ENCODE measurements around the gene RAB4B.
"Not testable (repeated sequence)": the region's sequence is repeated elsewhere in the genome, so short reads cannot be mapped to it uniquely, and the experiment has no call there.

Gene RAB4B

GRCh38 chr19:40777937-40778705 is at the start of gene RAB4B:
TSS of gene RAB4B (plus strand) at chr19:40778247. CDS start at chr19:40778376, 129 bp downstream.
- peak; percentile 79 for DNase-seq

GRCh38 chr19:40730065-40730464 is 48.0 kb upstream of the RAB4B start:
- DNase-seq = not testable (repeated sequence)

- not testable (repeated sequence) for DNase-seq
These were observed 45.7 kb upstream of the RAB4B start for GRCh38 chr19:40732304-40732703.

- no peak for DNase-seq
These were observed 44.9 kb upstream of the RAB4B start for GRCh38 chr19:40733149-40733548.

- DNase-seq = no peak
These were observed 42.9 kb upstream of the RAB4B start for GRCh38 chr19:40735013-40735771.

- DNase-seq = no peak
These were observed 41.4 kb upstream of the RAB4B start for GRCh38 chr19:40736661-40737060.

GRCh38 chr19:40737102-40737644 is 40.9 kb upstream of the RAB4B start:
- no peak for DNase-seq

GRCh38 chr19:40739030-40739839 is 38.8 kb upstream of the RAB4B start:
- no peak for DNase-seq

- no peak for DNase-seq
These were observed 38.0 kb upstream of the RAB4B start for GRCh38 chr19:40739871-40740703.

- DNase-seq = no peak
These were observed 37.3 kb upstream of the RAB4B start for GRCh38 chr19:40740747-40741146.

- no peak for DNase-seq
These were observed 36.3 kb upstream of the RAB4B start for GRCh38 chr19:40741527-40742390.

- DNase-seq = no peak
These were observed 35.6 kb upstream of the RAB4B start for GRCh38 chr19:40742477-40742876.

GRCh38 chr19:40742886-40743285 is 35.2 kb upstream of the RAB4B start:
- no peak for DNase-seq

- no peak for DNase-seq
These were observed 34.1 kb upstream of the RAB4B start for GRCh38 chr19:40743926-40744325.

- DNase-seq = peak; percentile 70
These were observed 33.3 kb upstream of the RAB4B start for GRCh38 chr19:40744554-40745401.

- DNase-seq = no peak
These were observed 32.7 kb upstream of the RAB4B start for GRCh38 chr19:40745402-40745780.

GRCh38 chr19:40747536-40747935 is 30.5 kb upstream of the RAB4B start:
- no peak for DNase-seq

- DNase-seq = peak; percentile 77
These were observed 27.8 kb upstream of the RAB4B start, which contains the start of gene ACTMAP for GRCh38 chr19:40750058-40750873. TSS of gene ACTMAP (minus strand) at chr19:40750477. CDS start at chr19:40749803, 674 bp downstream.
